Heart right ventricle (tissue), 16 donors: ENCODE measurements around the gene SARS2. TPM values are rescaled to one million over a fixed set of nuclear protein-coding genes. Genes with fewer than 3 reads are reported as not detected.
"Not testable (repeated sequence)": the region's sequence is repeated elsewhere in the genome, so short reads cannot be mapped to it uniquely, and the experiment has no call there.

Source experiments
- ATAC-seq, 8 donors: fragments of 200-7000 bp; cut with Tn5 transposase; one replicate each; pipeline ENCODE4 v1.9.1; 2020; ENCODE audit warnings: mild to moderate bottlenecking in 8 of 8, moderate library complexity in 8 of 8, moderate number of reproducible peaks in 1 of 8
- DNase-seq, 2 donors: peaks; one replicate each; pipeline ENCODE4 v3.0.0-alpha.2; 2020
- H3K27ac ChIP-seq, 10 donors: fragments of 200-600 bp; sonication (generic) in 2 of 10; one replicate each; pipeline versions ENCODE4 v1.5.0 to v1.8.0; 2020 to 2022; ENCODE audit warnings: mild to moderate bottlenecking in 3 of 10
- H3K27me3 ChIP-seq, 7 donors: fragments of 200-600 bp; one replicate each; pipeline ENCODE4 v1.8.0; 2021 to 2022; ENCODE audit warnings: mild to moderate bottlenecking in 2 of 7
- H3K36me3 ChIP-seq, 9 donors: fragments of 200-600 bp; sonication (generic) in 1 of 9; one replicate each; pipeline versions ENCODE4 v1.5.0 to v1.8.0; 2020 to 2022; ENCODE audit warnings: mild to moderate bottlenecking in 2 of 9
- H3K4me1 ChIP-seq, 9 donors: fragments of 200-600 bp; sonication (generic) in 1 of 9; one replicate each; pipeline versions ENCODE4 v1.5.0 to v1.8.0; 2020 to 2022; ENCODE audit warnings: mild to moderate bottlenecking in 4 of 9
- H3K4me3 ChIP-seq, 10 donors: fragments of 200-600 bp; sonication (generic) in 2 of 10; one replicate each; pipeline versions ENCODE4 v1.5.0 to v1.8.0; 2020 to 2022; ENCODE audit warnings: mild to moderate bottlenecking in 7 of 10, moderate library complexity in 2 of 10
- H3K9me3 ChIP-seq, 11 donors: fragments of 200-600 bp in 10 of 11; sonication (generic) in 2 of 11; one replicate each; pipeline versions ENCODE4 v1.5.0 to v1.8.0; 2013 to 2022; ENCODE audit warnings: mild to moderate bottlenecking in 2 of 11, control low read depth in 1 of 11, moderate library complexity in 1 of 11
- WGBS, 2 donors: extraction: QIAGEN DNeasy Blood & Tissue Kit; methylation state at CpG; one replicate each; pipeline ENCODE4 v1.1.7; 2013; ENCODE audit warnings: inconsistent platforms in 1 of 2; 5-methylcytosine and 5-hydroxymethylcytosine counted together
- intact Hi-C, 10 donors: fragments of 100-400 bp; cut with DNase I; formaldehyde crosslinking; loops; one replicate each; pipeline versions ENCODE4 v1.11.1 to v1.14.2; 2022
- polyA plus RNA-seq, 2 donors: library from polyadenylated mRNA; stranded (reverse); fragments of 200-250 nt; gene quantifications; one replicate each; pipeline ENCODE4 v1.2.3, GENCODE V29; 2013
- total RNA-seq, 10 donors: library from RNA; stranded (reverse); fragmentation: NEBNext Ultra II Directional in 3 of 10; extraction: Animal tissue kit (Norgen Biotek cat#: 25700) in 3 of 10; gene quantifications; one replicate each; pipeline versions ENCODE4 v1.2.1 to v1.2.4, GENCODE V29; 2021 to 2023
- TF ChIP-seq, protein P1 (sequence below), 9 donors: fragments of 200-600 bp; sonication (generic) in 2 of 9; IDR thresholded peaks; one replicate each; pipeline versions ENCODE4 v1.5.0 to v1.8.0; 2021 to 2022; ENCODE audit warnings: antibody characterized with exemption in 9 of 9, mild to moderate bottlenecking in 5 of 9, moderate library complexity in 1 of 9
- donor health status: Arrhythmogenic right ventricular cardiomyopathy.
- donor health status: ischemic (EF 13 %, LVEDD 7.1; RV severe dilation, severe dysfunction).
- donor health status: healthy with polysubstance abuse.
- donor health status: DM: no; HTN: yes; CAD: no.
- donor health status: DM: no; HTN: no; CAD: no.
- donor health status: ischemic (EF 25% LVEDD 6.9; RV normal size, moderate dysfunction).
- donor health status: ischemic (EF 25% LVEDD 5.7; RV mildly dilated, moderate dysfunction).
- donor health status: healthy.
- donor health status: DM: yes; HTN: yes; CAD: no.
- donor health status: Ischemic cardiomyopathy.
- donor health status: ischemic (EF 35%, LVEDD 5.7; RV mildly dilated, moderate dysfunction).
- donor health status: nonischemic (EF 11% LVEDD 7.7; RV severe dilation, severe dysfunction).
- donor health status: DM: yes; HTN: yes; CAD: no.
- donor health status: PGD.
- donor health status: ischemic (EF 29% LVEDD 5.4; RV normal size, mild dysfunction).
- donor health status: nonischemic (EF 23%, LVEDD 6.1; RV moderate dilation, normal function).

The SARS2 gene
- total and polyA plus RNA-seq, 12 donors, result 10.4 to 51.9 (median 18.9) TPM

DNA sequence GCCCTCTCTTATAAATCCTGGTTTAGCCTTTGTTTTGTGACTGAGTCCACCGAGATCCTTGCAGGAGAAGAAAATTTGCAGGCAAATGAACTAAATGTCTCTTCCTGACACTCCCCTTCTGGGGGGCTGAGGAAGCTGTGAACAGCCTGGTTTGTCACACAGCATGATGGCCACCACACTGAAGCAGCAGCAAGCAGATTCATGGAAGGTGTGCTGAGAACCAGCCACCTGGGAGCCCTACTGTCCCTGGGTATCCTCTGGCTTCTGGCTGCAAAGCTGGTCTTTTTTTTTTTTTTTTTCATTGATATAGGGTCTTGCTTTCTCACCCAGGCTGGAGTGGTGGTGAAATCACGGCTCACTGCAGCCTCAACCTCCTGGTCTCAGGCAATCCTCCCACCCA lies 11.4 kb upstream of the SARS2 start:
- TF ChIP-seq, protein P1, sequence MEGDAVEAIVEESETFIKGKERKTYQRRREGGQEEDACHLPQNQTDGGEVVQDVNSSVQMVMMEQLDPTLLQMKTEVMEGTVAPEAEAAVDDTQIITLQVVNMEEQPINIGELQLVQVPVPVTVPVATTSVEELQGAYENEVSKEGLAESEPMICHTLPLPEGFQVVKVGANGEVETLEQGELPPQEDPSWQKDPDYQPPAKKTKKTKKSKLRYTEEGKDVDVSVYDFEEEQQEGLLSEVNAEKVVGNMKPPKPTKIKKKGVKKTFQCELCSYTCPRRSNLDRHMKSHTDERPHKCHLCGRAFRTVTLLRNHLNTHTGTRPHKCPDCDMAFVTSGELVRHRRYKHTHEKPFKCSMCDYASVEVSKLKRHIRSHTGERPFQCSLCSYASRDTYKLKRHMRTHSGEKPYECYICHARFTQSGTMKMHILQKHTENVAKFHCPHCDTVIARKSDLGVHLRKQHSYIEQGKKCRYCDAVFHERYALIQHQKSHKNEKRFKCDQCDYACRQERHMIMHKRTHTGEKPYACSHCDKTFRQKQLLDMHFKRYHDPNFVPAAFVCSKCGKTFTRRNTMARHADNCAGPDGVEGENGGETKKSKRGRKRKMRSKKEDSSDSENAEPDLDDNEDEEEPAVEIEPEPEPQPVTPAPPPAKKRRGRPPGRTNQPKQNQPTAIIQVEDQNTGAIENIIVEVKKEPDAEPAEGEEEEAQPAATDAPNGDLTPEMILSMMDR (IDR thresholded peaks at IDR 0.05), result no peak

DNA sequence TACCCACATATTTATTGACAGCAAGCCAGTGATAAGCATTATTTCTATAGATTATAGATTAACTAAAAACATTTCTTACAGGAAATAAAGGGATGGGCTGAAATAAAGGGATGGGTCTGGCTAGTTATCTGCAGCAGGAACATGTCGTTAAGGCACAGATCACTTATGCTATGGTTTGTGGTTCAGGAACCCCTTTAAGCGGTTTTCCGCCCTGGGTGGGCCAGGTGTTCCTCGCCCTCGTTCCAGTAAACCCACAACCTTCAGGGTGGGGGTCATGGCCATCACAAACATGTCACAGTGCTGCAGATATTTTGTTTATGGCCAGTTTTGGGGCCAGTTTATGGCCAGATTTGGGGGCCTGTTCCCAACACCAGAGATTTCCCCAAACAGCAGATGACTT lies 10.9 kb upstream of the SARS2 start:
- H3K9me3 ChIP-seq, ATAC-seq, H3K36me3 ChIP-seq, H3K27me3 ChIP-seq, intact Hi-C loops, H3K4me1 ChIP-seq, H3K4me3 ChIP-seq, H3K27ac ChIP-seq, DNase-seq: not testable (repeated sequence)
- WGBS, 2 donors, result 89 to 90% methylated on average over 5 of the region's 5 CpGs

More for the DNA sequence above, 11.4 kb upstream of the SARS2 start:
- H3K27me3 ChIP-seq, result no peaks in the 10 kb centered on the region
- no peaks in the 10 kb centered on the region for H3K4me1 ChIP-seq
- H3K4me3 ChIP-seq, result no peak overlapping the region
- H3K27ac ChIP-seq, result no peak overlapping the region
- WGBS, 2 donors, result 78 to 87% methylated on average over 2 of the region's 2 CpGs
- H3K9me3 ChIP-seq, result no peaks in the 10 kb centered on the region
- DNase-seq (no peak), ATAC-seq (no peak)
- intact Hi-C loops, result no loop called here
- peaks cover 0 to 4% (median 0%) of the 10 kb centered on the region in 9 donors for H3K36me3 ChIP-seq

DNA sequence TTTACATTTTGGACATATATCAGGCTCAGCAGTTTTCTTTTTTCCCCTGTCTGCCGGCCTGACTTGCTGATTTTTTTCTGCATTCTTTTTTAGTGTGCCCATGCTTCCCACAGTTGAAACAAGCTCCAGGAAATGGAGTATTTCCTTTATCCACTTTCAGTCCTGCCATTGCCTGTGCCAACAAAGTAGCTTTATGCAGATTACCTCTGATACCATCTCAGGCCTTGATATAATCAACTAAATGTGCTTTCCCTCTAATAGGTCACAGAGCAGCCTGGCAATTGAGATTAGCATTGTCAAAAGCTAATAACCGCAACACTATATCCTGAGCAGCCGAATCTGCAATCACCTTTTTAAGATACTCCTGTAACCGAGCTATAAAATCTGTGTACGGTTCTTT lies 9.4 kb upstream of the SARS2 start:
- intact Hi-C loops, result loop anchor here in 4 of 10 donors (10.0 kb wide), 5 partner anchors 205 to 535 kb away; partner anchors contain the start of gene FAM98C (in 1 of the 4)
- ATAC-seq (no peak), DNase-seq (no peak)
- TF ChIP-seq, protein P1 (IDR thresholded peaks at IDR 0.05), result no peak
- peaks cover 0 to under 1% (median 0%) of the 10 kb centered on the region in 9 donors for H3K4me1 ChIP-seq
- H3K9me3 ChIP-seq, result peaks cover 0 to 7% (median 0%) of the 10 kb centered on the region in 11 donors
- H3K27me3 ChIP-seq, result no peaks in the 10 kb centered on the region
- H3K36me3 ChIP-seq, result peaks cover 0 to under 1% (median 0%) of the 10 kb centered on the region in 9 donors
- no peak overlapping the region for H3K4me3 ChIP-seq
- WGBS, 2 donors, result 59% methylated on average over 5 of the region's 5 CpGs
- H3K27ac ChIP-seq, result no peak overlapping the region

DNA sequence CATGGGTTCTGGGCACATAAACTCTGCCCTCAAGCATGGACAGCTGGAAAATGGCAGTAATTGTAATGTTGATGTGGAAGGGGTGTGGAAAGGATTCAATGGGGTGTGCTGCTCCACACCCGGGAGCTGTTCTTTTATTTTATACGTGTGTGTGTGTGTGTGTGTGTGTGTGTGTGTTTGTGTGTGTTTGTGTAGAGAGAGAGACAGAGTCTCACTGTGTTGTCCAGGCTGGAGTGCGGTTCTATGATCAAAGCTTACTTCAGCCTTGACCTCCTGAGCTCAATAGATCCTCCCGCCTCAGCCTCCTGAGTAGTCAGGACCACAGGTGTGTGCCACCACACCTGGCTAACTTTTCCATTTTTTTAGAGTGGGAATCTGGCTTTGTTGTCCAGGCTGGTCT lies 3.0 kb upstream of the SARS2 start:
- ATAC-seq (no peak), DNase-seq (no peak)
- TF ChIP-seq, protein P1 (IDR thresholded peaks at IDR 0.05), result no peak
- H3K36me3 ChIP-seq, result peaks cover 0 to 25% (median 3%) of the 10 kb centered on the region in 9 donors
- no peak overlapping the region for H3K4me3 ChIP-seq
- WGBS, 2 donors, result 92 to 97% methylated on average over 4 of the region's 4 CpGs
- intact Hi-C loops, result loop anchor here in 5 of 10 donors (5.0 to 10.0 kb wide), 9 partner anchors 199 to 531 kb away; partner anchors contain the start of genes FAM98C (in 3 of the 5) and ACTN4 (in 1 of the 5)
- H3K4me1 ChIP-seq, result peaks cover 9 to 44% (median 30%) of the 10 kb centered on the region in 9 donors
- peaks cover 0 to 10% (median 0%) of the 10 kb centered on the region in 11 donors for H3K9me3 ChIP-seq
- no peaks in the 10 kb centered on the region for H3K27me3 ChIP-seq
- H3K27ac ChIP-seq, result peak overlapping the region in 2 of 10 donors; percentile 10 to 31
